MCF 10A (cell line): ENCODE data around the gene UQCR11. TPM values are rescaled to one million over a fixed set of nuclear protein-coding genes. Genes with fewer than 3 reads are reported as not detected.
A peak's percentile ranks its signal among the peaks of the same experiment; 100 is the strongest.

ENCODE experiments used
- BruUV-seq: library from RNA; stranded (reverse); fragments of 400-500 nt; replicated peaks from 2 replicates; lab custom pipeline; 2021; lab: Mats Ljungman, UMichigan
- CTCF ChIA-PET: fragments of 300-600 bp; sonication (Branson Sonifier 250); formaldehyde crosslinking; extraction: SDS; loops from one replicate; lab custom pipeline; 2021; ENCODE audit warnings: antibody characterized with exemption, inconsistent platforms; lab: Yijun Ruan, JAX
- POLR2A ChIA-PET: fragments of 300-600, 350-650 bp; sonication (Branson Sonifier 250); formaldehyde crosslinking; extraction: SDS; loops from one replicate; lab custom pipeline; 2020; ENCODE audit warnings: antibody characterized with exemption, inconsistent platforms; lab: Yijun Ruan, JAX
- DNase-seq: peaks from one replicate; pipeline ENCODE4 v3.0.0-alpha.2; 2018; ENCODE audit not compliant: unreplicated experiment
- H3K27ac Mint-ChIP-seq: one replicate; pipeline ENCODE4 v1.8.0; 2022; ENCODE audit warnings: mild to moderate bottlenecking, low read depth, mixed read lengths; ENCODE audit not compliant: unreplicated experiment
- H3K27me3 Mint-ChIP-seq: one replicate; pipeline ENCODE4 v1.8.0; 2022; ENCODE audit warnings: mixed read lengths; ENCODE audit not compliant: insufficient read depth, unreplicated experiment
- H3K36me3 Mint-ChIP-seq: one replicate; pipeline ENCODE4 v1.8.0; 2022; ENCODE audit warnings: mild to moderate bottlenecking, moderate library complexity, mixed read lengths; ENCODE audit not compliant: insufficient read depth, unreplicated experiment
- H3K4me1 Mint-ChIP-seq: one replicate; pipeline ENCODE4 v1.8.0; 2022; ENCODE audit warnings: mixed read lengths; ENCODE audit not compliant: insufficient read depth, unreplicated experiment
- H3K4me3 Mint-ChIP-seq: one replicate; pipeline ENCODE4 v1.8.0; 2022; ENCODE audit warnings: mild to moderate bottlenecking, moderate library complexity, mixed read lengths; ENCODE audit not compliant: unreplicated experiment
- H3K9me3 Mint-ChIP-seq: one replicate; pipeline ENCODE4 v1.8.0; 2022; ENCODE audit warnings: mixed read lengths; ENCODE audit not compliant: unreplicated experiment
- intact Hi-C: fragments of 100-400 bp; cut with micrococcal nuclease; formaldehyde crosslinking; loops from 2 replicates; pipeline ENCODE4 v1.14.1; 2022
- total RNA-seq: library from RNA; stranded (reverse); gene quantifications from 2 replicates; pipeline ENCODE4 v1.2.3, GENCODE V29; 2022
- TF ChIP-seq, protein P1 (sequence below): fragments of 200-600 bp; IDR thresholded peaks from one replicate; pipeline ENCODE4 v1.8.0; 2022; ENCODE audit warnings: antibody characterized with exemption, mild to moderate bottlenecking; ENCODE audit not compliant: unreplicated experiment

UQCR11 gene
- total RNA-seq, 1 experiment from 2014 or later = 256 TPM

DNA sequence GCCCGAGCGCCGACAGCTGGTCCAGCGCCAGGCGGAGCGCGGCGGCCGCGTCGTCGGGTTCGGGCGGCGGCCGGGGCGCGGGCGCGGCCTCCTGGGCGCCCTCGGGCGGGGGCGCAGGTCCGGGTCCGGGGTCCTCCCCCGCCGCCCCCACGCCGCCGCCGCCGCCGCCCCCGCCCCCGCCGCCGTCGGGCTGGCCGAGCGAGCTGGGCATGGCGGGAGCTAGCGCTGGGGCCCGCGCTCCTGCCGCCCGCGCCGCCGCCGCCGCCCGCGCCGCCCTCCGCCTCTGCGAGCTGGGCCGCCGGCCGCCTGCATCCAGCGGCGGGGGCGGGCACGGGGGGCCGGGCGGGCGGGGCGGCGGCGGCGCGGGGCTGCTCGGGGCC, 37.4 kb downstream of the UQCR11 start:
- Mint-ChIP-seq H3K36me3 (peaks cover 4% of the 10 kb centered on the region), H3K27ac (no peak overlapping the region), H3K27me3 (peaks cover 17% of the 10 kb centered on the region), H3K4me3 (no peak overlapping the region), H3K4me1 (no peaks in the 10 kb centered on the region), H3K9me3 (no peaks in the 10 kb centered on the region)
- intact Hi-C loops = no loop called here
- ChIA-PET CTCF (interaction anchor here (0.5 kb wide), 1 partner anchor 34 kb away, joined by 3 read pairs; no protein-coding TSS in a partner anchor), POLR2A (interaction anchor here (0.7 to 3.7 kb wide), 6 partner anchors 20 to 84 kb away, joined by 3 to 17 read pairs (median 4); partner anchors contain the start of genes MBD3, REEP6 and UQCR11)
- TF ChIP-seq, protein P1, sequence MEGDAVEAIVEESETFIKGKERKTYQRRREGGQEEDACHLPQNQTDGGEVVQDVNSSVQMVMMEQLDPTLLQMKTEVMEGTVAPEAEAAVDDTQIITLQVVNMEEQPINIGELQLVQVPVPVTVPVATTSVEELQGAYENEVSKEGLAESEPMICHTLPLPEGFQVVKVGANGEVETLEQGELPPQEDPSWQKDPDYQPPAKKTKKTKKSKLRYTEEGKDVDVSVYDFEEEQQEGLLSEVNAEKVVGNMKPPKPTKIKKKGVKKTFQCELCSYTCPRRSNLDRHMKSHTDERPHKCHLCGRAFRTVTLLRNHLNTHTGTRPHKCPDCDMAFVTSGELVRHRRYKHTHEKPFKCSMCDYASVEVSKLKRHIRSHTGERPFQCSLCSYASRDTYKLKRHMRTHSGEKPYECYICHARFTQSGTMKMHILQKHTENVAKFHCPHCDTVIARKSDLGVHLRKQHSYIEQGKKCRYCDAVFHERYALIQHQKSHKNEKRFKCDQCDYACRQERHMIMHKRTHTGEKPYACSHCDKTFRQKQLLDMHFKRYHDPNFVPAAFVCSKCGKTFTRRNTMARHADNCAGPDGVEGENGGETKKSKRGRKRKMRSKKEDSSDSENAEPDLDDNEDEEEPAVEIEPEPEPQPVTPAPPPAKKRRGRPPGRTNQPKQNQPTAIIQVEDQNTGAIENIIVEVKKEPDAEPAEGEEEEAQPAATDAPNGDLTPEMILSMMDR = no peak
- BruUV-seq = no TSS peak
- DNase-seq = no peak

GRCh38 chr19:1567116-1567847, 38.0 kb downstream of the UQCR11 start:
- no TSS peak for BruUV-seq
- Mint-ChIP-seq H3K4me1 (no peaks in the 10 kb centered on the region), H3K9me3 (no peaks in the 10 kb centered on the region), H3K36me3 (peaks cover 4% of the 10 kb centered on the region), H3K27ac (no peak overlapping the region), H3K27me3 (peaks cover 17% of the 10 kb centered on the region), H3K4me3 (peak overlapping the region; percentile 65)
- ChIA-PET CTCF (no interaction called here), POLR2A (interaction anchor here (0.7 to 3.7 kb wide), 8 partner anchors 21 to 86 kb away, joined by 3 to 17 read pairs (median 4); partner anchors contain the start of genes MBD3, REEP6, TCF3 and UQCR11)
- DNase-seq = no peak
- intact Hi-C loops = no loop called here
- TF ChIP-seq, protein P1 = no peak

GRCh38 chr19:1566392-1567115, 38.7 kb downstream of the UQCR11 start:
- ChIA-PET POLR2A (interaction anchor here (0.8 to 3.7 kb wide), 6 partner anchors 21 to 86 kb away, joined by 3 to 17 read pairs (median 4); partner anchors contain the start of genes MBD3, TCF3 and UQCR11), CTCF (no interaction called here)
- peak; percentile 78 for DNase-seq
- intact Hi-C loops = no loop called here
- Mint-ChIP-seq H3K27ac (no peak overlapping the region), H3K4me1 (no peaks in the 10 kb centered on the region), H3K9me3 (no peaks in the 10 kb centered on the region), H3K36me3 (peaks cover 4% of the 10 kb centered on the region), H3K27me3 (peaks cover 17% of the 10 kb centered on the region), H3K4me3 (peak overlapping the region; percentile 65)
- no TSS peak for BruUV-seq
- TF ChIP-seq, protein P1 = no peak

DNA sequence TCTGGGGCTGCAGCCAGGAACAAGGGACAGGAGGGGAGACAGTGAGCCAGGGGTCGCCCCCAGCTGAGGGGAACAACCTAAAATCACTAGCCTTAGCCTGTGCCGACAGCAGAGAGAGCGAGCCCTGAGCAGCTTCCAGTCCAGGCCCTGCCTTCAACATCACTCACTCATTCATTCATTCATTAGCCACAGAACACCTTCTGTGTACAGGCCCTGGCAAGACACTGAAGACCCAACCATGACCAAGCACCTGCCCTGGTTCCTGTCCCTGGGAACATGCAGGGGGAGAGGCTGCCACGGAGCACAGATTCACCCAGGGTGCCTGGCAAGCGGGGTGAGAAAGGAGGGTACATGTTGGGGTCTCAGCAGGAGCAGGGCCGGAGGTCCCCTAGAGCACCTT, 42.0 kb downstream of the UQCR11 start:
- DNase-seq = no peak
- H3K27me3 Mint-ChIP-seq = no peaks in the 10 kb centered on the region
- no peak overlapping the region for H3K27ac Mint-ChIP-seq
- ChIA-PET POLR2A (no interaction called here), CTCF (interaction anchor here (0.6 to 3.2 kb wide), 3 partner anchors 17 to 187 kb away, joined by 3 to 16 read pairs (median 4); no protein-coding TSS in a partner anchor)
- H3K36me3 Mint-ChIP-seq = peaks cover 4% of the 10 kb centered on the region
- no peak overlapping the region for H3K4me3 Mint-ChIP-seq
- no peaks in the 10 kb centered on the region for H3K4me1 Mint-ChIP-seq
- no TSS peak for BruUV-seq
- TF ChIP-seq, protein P1 = no peak
- H3K9me3 Mint-ChIP-seq = no peaks in the 10 kb centered on the region
- intact Hi-C loops = no loop called here
